Endometrial microvascular endothelial cells (primary cell): ENCODE data around the gene ZNF484. TPM values are rescaled to one million over a fixed set of nuclear protein-coding genes. Genes with fewer than 3 reads are reported as not detected.
"Not testable (repeated sequence)": the region's sequence is repeated elsewhere in the genome, so short reads cannot be mapped to it uniquely, and the experiment has no call there.

Experiments used
- in situ Hi-C: cut with HindIII; loops from 2 replicates; pipeline ENCODE4 v1.10.0; 2017; ENCODE audit warnings: low sequenced_read_pairs, low pct_unique_long_range_greater_than_20kb; ENCODE audit errors: inconsistent ontology term
- total RNA-seq: library from RNA; depleted of rRNA; stranded (reverse); fragments of >200 nt; gene quantifications from one replicate; pipeline ENCODE4 v1.2.3, GENCODE V29; 2015; ENCODE audit errors: inconsistent ontology term

ZNF484 gene
- total RNA-seq, 1 donor from 2014 or later = 6.0 TPM

GRCh38 chr9:92870289-92870688, 7.5 kb downstream of the ZNF484 start:
- in situ Hi-C loops = no loop called here

- in situ Hi-C loops = not testable (repeated sequence)
These were observed 11.2 kb downstream of the ZNF484 start for GRCh38 chr9:92866600-92866999.

GRCh38 chr9:92864152-92864551, 13.7 kb downstream of the ZNF484 start:
- in situ Hi-C loops = no loop called here

GRCh38 chr9:92860867-92861266, 17.0 kb downstream of the ZNF484 start:
- in situ Hi-C loops = no loop called here

GRCh38 chr9:92857236-92857635, 20.6 kb downstream of the ZNF484 start:
- in situ Hi-C loops = no loop called here

- in situ Hi-C loops = no loop called here
These were observed 24.1 kb downstream of the ZNF484 start for GRCh38 chr9:92853716-92854115.

GRCh38 chr9:92850898-92851297, 26.9 kb downstream of the ZNF484 start:
- in situ Hi-C loops = no loop called here

- in situ Hi-C loops = not testable (repeated sequence)
These were observed 29.1 kb downstream of the ZNF484 start for GRCh38 chr9:92848740-92849139.

GRCh38 chr9:92846662-92847145, 31.1 kb downstream of the ZNF484 start:
- in situ Hi-C loops = no loop called here

- in situ Hi-C loops = not testable (repeated sequence)
These were observed 39.4 kb downstream of the ZNF484 start for GRCh38 chr9:92838411-92838810.

- in situ Hi-C loops = no loop called here
These were observed 40.6 kb downstream of the ZNF484 start for GRCh38 chr9:92837191-92837590.

- in situ Hi-C loops = no loop called here
These were observed 48.4 kb downstream of the ZNF484 start for GRCh38 chr9:92829420-92829819.

GRCh38 chr9:92825065-92825464, 52.8 kb downstream of the ZNF484 start:
- in situ Hi-C loops = not testable (repeated sequence)

GRCh38 chr9:92820964-92821363, 56.9 kb downstream of the ZNF484 start:
- in situ Hi-C loops = no loop called here

- in situ Hi-C loops = not testable (repeated sequence)
These were observed 57.9 kb downstream of the ZNF484 start for GRCh38 chr9:92819898-92820297.

- in situ Hi-C loops = not testable (repeated sequence)
These were observed 68.1 kb downstream of the ZNF484 start for GRCh38 chr9:92809629-92810326.

- in situ Hi-C loops = no loop called here
These were observed 68.9 kb downstream of the ZNF484 start for GRCh38 chr9:92808726-92809451.

GRCh38 chr9:92807757-92808725, 69.8 kb downstream of the ZNF484 start:
- in situ Hi-C loops = no loop called here
